ENCODE measurements around the gene ADAMTS9. TPM values are rescaled to one million over a fixed set of nuclear protein-coding genes. Genes with fewer than 3 reads are reported as not detected.

Gene ADAMTS9
- total and polyA plus RNA-seq, 9 of the 15 experiments (the other 6 are each of a cell fraction or from before 2014, with no cell fraction given): 0.05 to 0.32 (median 0.13) TPM; not detected in 2

DNA sequence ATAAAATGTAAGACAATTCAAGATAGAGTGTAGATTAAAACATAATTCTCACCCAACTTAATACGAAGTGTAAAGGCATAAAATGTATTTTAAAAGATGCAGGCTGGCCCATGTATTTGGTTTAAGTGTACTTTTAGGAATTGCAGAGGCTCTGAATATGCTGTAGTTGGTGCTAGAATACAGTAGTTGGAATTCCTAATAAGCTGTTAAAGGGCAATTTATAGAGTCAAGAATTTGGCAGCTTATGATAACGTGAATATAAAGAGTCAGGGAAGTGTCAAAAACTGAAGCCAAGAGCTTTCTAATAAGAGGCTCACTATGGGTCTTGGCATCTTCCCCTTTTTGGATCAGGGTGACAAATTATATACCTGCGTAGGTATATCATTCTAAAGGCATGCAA is 36.5 kb downstream of the ADAMTS9 start:
- Histone ChIP-seq H3K36me3 (ENCODE audit: control insufficient read depth, insufficient read depth, low read length) (no peaks in the 10 kb centered on the region), H3K27me3 (ENCODE audit: control insufficient read depth in 2 of 2, insufficient read depth in 2 of 2, low read length in 2 of 2) (no peaks in the 10 kb centered on the region; a peak in 1 of 5 replicates), H3K79me2 (ENCODE audit: control insufficient read depth, insufficient read depth, low read length) (no peaks in the 10 kb centered on the region), H3K9me1 (ENCODE audit: control insufficient read depth, insufficient read depth, low read length) (no peaks in the 10 kb centered on the region), H3K4me3 (no peak overlapping the region), H3K9ac (ENCODE audit: insufficient read depth in 1 of 2, low read depth in 2 of 2, low read length in 2 of 2) (no peak overlapping the region), H2AFZ (ENCODE audit: low read depth, low read length) (no peak overlapping the region), H4K20me1 (replicated peaks; ENCODE audit: control insufficient read depth, insufficient read depth, low read length) (no peaks in the 10 kb centered on the region), H3K27ac (ENCODE audit: extremely low read depth, low read depth, low read length) (no peak overlapping the region), H3K9me3 (replicated peaks; ENCODE audit: control insufficient read depth, insufficient read depth, low read depth, low read length) (no peaks in the 10 kb centered on the region), H3K4me2 (ENCODE audit: insufficient read depth, low read length) (no peak overlapping the region), H3K4me1 (replicated peaks in 1 of 2; ENCODE audit: control insufficient read depth in 2 of 2, insufficient read depth in 2 of 2, low read length in 2 of 2) (no peaks in the 10 kb centered on the region)
- in situ Hi-C loops (cut with MboI) (no loop called here), intact Hi-C loops (cut with micrococcal nuclease) (no loop called here)
- DNase-seq (ENCODE audit: extremely low read depth in 1 of 4, low spot score in 3 of 4) (no peak), FAIRE-seq (no peak), ATAC-seq (no peak)
- no TSS peak for BruUV-seq (replicated peaks)
- no peak for TF ChIP-seq OTX1 (CRISPR knock-in tag; IDR thresholded peaks at IDR 0.05)
- ChIA-PET POLR2A (no interaction called here), CTCF (ENCODE audit: low intra/inter-chr PET ratio) (no interaction called here)
- 4% methylated on average over 3 of the region's 3 CpGs for WGBS (ENCODE audit: insufficient coverage, low coverage, missing lambda C conversion rate)

DNA sequence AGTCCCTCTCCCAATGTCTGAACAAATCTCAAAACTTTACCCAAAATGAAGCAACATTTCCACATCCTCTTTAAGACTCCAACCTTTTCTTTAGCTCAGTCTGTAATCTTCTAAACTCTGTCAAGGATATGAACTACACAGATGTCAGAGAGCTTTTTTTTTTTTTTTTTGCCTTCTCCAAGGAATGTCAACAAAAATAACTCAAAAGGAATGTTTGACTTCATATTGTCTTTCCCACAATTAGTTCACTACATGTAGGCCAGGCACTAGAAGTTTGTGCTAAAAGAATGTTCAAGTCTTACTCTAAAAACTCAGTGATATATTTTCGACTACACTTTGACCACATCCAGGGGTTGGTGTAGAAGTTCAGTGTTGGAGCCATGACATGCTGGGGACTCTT is 37.1 kb downstream of the ADAMTS9 start:
- no peak for TF ChIP-seq CAMTA2 (CRISPR knock-in tag; conservative IDR thresholded peaks at IDR 0.05)
- no peak for TF ChIP-seq DMBX1 (CRISPR knock-in tag; IDR thresholded peaks at IDR 0.05; ENCODE audit: borderline replicate concordance)
- TF ChIP-seq, protein P1, sequence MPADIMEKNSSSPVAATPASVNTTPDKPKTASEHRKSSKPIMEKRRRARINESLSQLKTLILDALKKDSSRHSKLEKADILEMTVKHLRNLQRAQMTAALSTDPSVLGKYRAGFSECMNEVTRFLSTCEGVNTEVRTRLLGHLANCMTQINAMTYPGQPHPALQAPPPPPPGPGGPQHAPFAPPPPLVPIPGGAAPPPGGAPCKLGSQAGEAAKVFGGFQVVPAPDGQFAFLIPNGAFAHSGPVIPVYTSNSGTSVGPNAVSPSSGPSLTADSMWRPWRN (IDR thresholded peaks at IDR 0.05; ENCODE audit: low read depth): no peak
- TF ChIP-seq ZNF696 (CRISPR knock-in tag; conservative IDR thresholded peaks at IDR 0.05): no peak
- TF ChIP-seq, protein P2, sequence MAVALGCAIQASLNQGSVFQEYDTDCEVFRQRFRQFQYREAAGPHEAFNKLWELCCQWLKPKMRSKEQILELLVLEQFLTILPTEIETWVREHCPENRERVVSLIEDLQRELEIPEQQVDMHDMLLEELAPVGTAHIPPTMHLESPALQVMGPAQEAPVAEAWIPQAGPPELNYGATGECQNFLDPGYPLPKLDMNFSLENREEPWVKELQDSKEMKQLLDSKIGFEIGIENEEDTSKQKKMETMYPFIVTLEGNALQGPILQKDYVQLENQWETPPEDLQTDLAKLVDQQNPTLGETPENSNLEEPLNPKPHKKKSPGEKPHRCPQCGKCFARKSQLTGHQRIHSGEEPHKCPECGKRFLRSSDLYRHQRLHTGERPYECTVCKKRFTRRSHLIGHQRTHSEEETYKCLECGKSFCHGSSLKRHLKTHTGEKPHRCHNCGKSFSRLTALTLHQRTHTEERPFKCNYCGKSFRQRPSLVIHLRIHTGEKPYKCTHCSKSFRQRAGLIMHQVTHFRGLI (CRISPR knock-in tag; IDR thresholded peaks at IDR 0.05): no peak
- no peak for TF ChIP-seq CBFB (CRISPR knock-in tag; IDR thresholded peaks at IDR 0.05)
- TF ChIP-seq, protein P3, sequence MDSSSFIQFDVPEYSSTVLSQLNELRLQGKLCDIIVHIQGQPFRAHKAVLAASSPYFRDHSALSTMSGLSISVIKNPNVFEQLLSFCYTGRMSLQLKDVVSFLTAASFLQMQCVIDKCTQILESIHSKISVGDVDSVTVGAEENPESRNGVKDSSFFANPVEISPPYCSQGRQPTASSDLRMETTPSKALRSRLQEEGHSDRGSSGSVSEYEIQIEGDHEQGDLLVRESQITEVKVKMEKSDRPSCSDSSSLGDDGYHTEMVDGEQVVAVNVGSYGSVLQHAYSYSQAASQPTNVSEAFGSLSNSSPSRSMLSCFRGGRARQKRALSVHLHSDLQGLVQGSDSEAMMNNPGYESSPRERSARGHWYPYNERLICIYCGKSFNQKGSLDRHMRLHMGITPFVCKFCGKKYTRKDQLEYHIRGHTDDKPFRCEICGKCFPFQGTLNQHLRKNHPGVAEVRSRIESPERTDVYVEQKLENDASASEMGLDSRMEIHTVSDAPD (CRISPR knock-in tag; IDR thresholded peaks at IDR 0.05): no peak
- TF ChIP-seq ZNF717 (CRISPR knock-in tag; IDR thresholded peaks at IDR 0.05): no peak
- no peak for TF ChIP-seq ZNF695 (CRISPR knock-in tag; IDR thresholded peaks at IDR 0.05)
- TF ChIP-seq ZNF282 (CRISPR knock-in tag; IDR thresholded peaks at IDR 0.05): no peak
- no peak overlapping the region for H3K4me3 ChIP-seq
- H3K9me1 ChIP-seq (ENCODE audit: control insufficient read depth, insufficient read depth, low read length): no peaks in the 10 kb centered on the region
- ATAC-seq (no peak), DNase-seq (ENCODE audit: extremely low read depth in 1 of 4, low spot score in 3 of 4) (no peak), FAIRE-seq (no peak)
- BruUV-seq (replicated peaks): no TSS peak
- intact Hi-C loops (cut with micrococcal nuclease) (no loop called here), in situ Hi-C loops (cut with MboI) (no loop called here)
- H3K4me1 ChIP-seq (replicated peaks in 1 of 2; ENCODE audit: control insufficient read depth in 2 of 2, insufficient read depth in 2 of 2, low read length in 2 of 2): no peaks in the 10 kb centered on the region
- no peaks in the 10 kb centered on the region for H3K79me2 ChIP-seq (ENCODE audit: control insufficient read depth, insufficient read depth, low read length)
- H3K27me3 ChIP-seq (ENCODE audit: control insufficient read depth in 2 of 2, insufficient read depth in 2 of 2, low read length in 2 of 2): no peaks in the 10 kb centered on the region; a peak in 1 of 5 replicates
- no peak overlapping the region for H3K27ac ChIP-seq (ENCODE audit: extremely low read depth, low read depth, low read length)
- no peak overlapping the region for H3K9ac ChIP-seq (ENCODE audit: insufficient read depth in 1 of 2, low read depth in 2 of 2, low read length in 2 of 2)
- no peak overlapping the region for H2AFZ ChIP-seq (ENCODE audit: low read depth, low read length)
- POLR2A ChIA-PET: no interaction called here
- WGBS (ENCODE audit: insufficient coverage, low coverage, missing lambda C conversion rate): 0% methylated on average over 1 of the region's 1 CpG
- no peaks in the 10 kb centered on the region for H3K9me3 ChIP-seq (replicated peaks; ENCODE audit: control insufficient read depth, insufficient read depth, low read depth, low read length)
- no peaks in the 10 kb centered on the region for H3K36me3 ChIP-seq (ENCODE audit: control insufficient read depth, insufficient read depth, low read length)
- H4K20me1 ChIP-seq (replicated peaks; ENCODE audit: control insufficient read depth, insufficient read depth, low read length): no peaks in the 10 kb centered on the region
- no peak overlapping the region for H3K4me2 ChIP-seq (ENCODE audit: insufficient read depth, low read length)
- CTCF ChIA-PET (ENCODE audit: low intra/inter-chr PET ratio): no interaction called here

All from K562 (cell line).